MM.1S (cell line): ENCODE data around the gene EMC1.

ENCODE experiments used
- CTCF ChIP-seq: fragments of 300-600 bp; sonication (generic); IDR thresholded peaks from 2 replicates; pipeline ENCODE4 v1.5.1; 2016; ENCODE audit warnings: antibody characterized with exemption, low read length, mixed read lengths
- EZH2 ChIP-seq: fragments of 300-600 bp; sonication (generic); optimal IDR thresholded peaks from 2 replicates; pipeline ENCODE3; 2017; ENCODE audit warnings: low read depth, mild to moderate bottlenecking, antibody characterized with exemption, low read length, mixed read lengths
- EZH2phosphoT487 ChIP-seq: fragments of 300-600 bp; sonication (generic); IDR thresholded peaks from 2 replicates; pipeline ENCODE4 v1.6.1; 2018; ENCODE audit warnings: antibody characterized with exemption, low read length

- TF ChIP-seq EZH2 (no peak), CTCF (no peak), EZH2phosphoT487 (no peak)
These were observed 9.2 kb upstream of the EMC1 start for GRCh38 chr1:19260211-19261138.
